ENCODE data around the gene ERN1. TPM values are rescaled to one million over a fixed set of nuclear protein-coding genes. Genes with fewer than 3 reads are reported as not detected.
A peak's percentile ranks its signal among the peaks of the same experiment; 100 is the strongest.

ERN1 gene
- total RNA-seq, 2 donors from 2014 or later, result 9.0 to 13.7 TPM

DNA sequence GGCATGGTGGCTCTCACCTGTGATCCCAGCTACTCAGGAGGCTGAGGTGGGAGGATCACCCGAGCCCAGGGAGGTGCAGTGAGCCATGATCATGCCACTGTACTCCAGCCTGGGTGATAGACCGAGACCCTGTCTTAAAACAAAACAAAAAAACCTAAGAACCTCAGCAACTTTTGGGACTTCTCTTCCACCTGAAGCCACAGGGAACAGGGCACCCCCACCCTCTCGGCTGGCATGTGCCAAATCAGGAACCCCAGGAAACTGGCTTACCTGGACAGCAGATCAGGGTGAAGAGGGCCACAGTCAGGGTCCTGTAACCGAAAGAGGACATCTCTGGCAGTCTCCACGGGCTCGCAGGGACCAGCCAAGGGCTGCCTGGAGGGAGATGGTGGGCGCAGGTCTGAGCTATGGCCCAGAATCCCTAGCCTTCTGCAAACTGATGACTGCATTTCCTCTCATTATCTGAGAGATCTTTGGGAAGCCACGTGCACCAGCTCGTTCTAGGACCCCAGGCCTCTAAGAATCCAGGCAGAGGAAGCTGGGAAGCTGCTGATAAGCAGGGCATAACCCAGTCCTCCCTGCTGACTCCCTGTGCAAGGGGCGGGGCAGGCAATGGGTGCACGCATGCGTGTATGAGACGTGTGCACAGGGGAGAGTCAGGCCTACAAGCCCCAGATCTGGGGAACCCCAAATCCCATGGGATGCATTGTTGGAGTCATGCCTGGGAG is 123.4 kb downstream of the ERN1 start:
- no peaks in the 10 kb centered on the region for H3K36me3 ChIP-seq (ENCODE audit: control insufficient read depth, insufficient read depth, low read length)
- H3K9ac ChIP-seq (ENCODE audit: extremely low read depth, low read length, poor library complexity, severe bottlenecking), result no peak overlapping the region
- H3K4me3 ChIP-seq (ENCODE audit: low read length), result no peak overlapping the region
- H3K9me3 ChIP-seq (ENCODE audit: control insufficient read depth, low read length), result no peaks in the 10 kb centered on the region
- no peak overlapping the region for H3K27ac ChIP-seq (ENCODE audit: low read depth, low read length)
- Mint-ChIP-seq H3K27ac (no peak overlapping the region), H3K4me3 (no peak overlapping the region), H3K36me3 (ENCODE audit: low read depth) (no peaks in the 10 kb centered on the region), H3K4me1 (no peaks in the 10 kb centered on the region), H3K9me3 (no peaks in the 10 kb centered on the region), H3K27me3 (ENCODE audit: insufficient read depth) (peaks cover 2% of the 10 kb centered on the region)
- no peak for TF ChIP-seq CTCF (conservative IDR thresholded peaks at IDR 0.05)
- H3K4me1 ChIP-seq (ENCODE audit: control insufficient read depth, insufficient read depth, low read length), result no peaks in the 10 kb centered on the region
- WGBS, 2 experiments (ENCODE audit: insufficient coverage in 1 of 2, insufficient read length in 1 of 2), result 90 to 96% methylated on average over 6 to 13 of the region's 13 CpGs
- peak; percentile 35 for DNase-seq
- no peaks in the 10 kb centered on the region for H3K27me3 ChIP-seq (ENCODE audit: control insufficient read depth, insufficient read depth, low read length, poor library complexity, severe bottlenecking)

GRCh38 chr17:64005734-64006167 is 124.2 kb downstream of the ERN1 start:
- no peak for TF ChIP-seq CTCF (conservative IDR thresholded peaks at IDR 0.05)
- no peak overlapping the region for H3K4me3 Mint-ChIP-seq
- no peaks in the 10 kb centered on the region for H3K4me1 Mint-ChIP-seq
- no peaks in the 10 kb centered on the region for H3K36me3 Mint-ChIP-seq (ENCODE audit: low read depth)
- 65 to 75% methylated on average over 6 of the region's 6 CpGs for WGBS, 2 experiments (ENCODE audit: insufficient coverage in 1 of 2, insufficient read length in 1 of 2)
- H3K27ac Mint-ChIP-seq, result no peak overlapping the region
- Histone ChIP-seq H3K9me3 (ENCODE audit: control insufficient read depth, low read length) (no peaks in the 10 kb centered on the region), H3K4me1 (ENCODE audit: control insufficient read depth, insufficient read depth, low read length) (no peaks in the 10 kb centered on the region), H3K27me3 (ENCODE audit: control insufficient read depth, insufficient read depth, low read length, poor library complexity, severe bottlenecking) (no peaks in the 10 kb centered on the region), H3K36me3 (ENCODE audit: control insufficient read depth, insufficient read depth, low read length) (no peaks in the 10 kb centered on the region), H3K27ac (ENCODE audit: low read depth, low read length) (no peak overlapping the region), H3K9ac (ENCODE audit: extremely low read depth, low read length, poor library complexity, severe bottlenecking) (no peak overlapping the region), H3K4me3 (ENCODE audit: low read length) (no peak overlapping the region)
- H3K27me3 Mint-ChIP-seq (ENCODE audit: insufficient read depth), result peaks cover 2% of the 10 kb centered on the region
- DNase-seq, result peak; percentile 54
- no peaks in the 10 kb centered on the region for H3K9me3 Mint-ChIP-seq

DNA sequence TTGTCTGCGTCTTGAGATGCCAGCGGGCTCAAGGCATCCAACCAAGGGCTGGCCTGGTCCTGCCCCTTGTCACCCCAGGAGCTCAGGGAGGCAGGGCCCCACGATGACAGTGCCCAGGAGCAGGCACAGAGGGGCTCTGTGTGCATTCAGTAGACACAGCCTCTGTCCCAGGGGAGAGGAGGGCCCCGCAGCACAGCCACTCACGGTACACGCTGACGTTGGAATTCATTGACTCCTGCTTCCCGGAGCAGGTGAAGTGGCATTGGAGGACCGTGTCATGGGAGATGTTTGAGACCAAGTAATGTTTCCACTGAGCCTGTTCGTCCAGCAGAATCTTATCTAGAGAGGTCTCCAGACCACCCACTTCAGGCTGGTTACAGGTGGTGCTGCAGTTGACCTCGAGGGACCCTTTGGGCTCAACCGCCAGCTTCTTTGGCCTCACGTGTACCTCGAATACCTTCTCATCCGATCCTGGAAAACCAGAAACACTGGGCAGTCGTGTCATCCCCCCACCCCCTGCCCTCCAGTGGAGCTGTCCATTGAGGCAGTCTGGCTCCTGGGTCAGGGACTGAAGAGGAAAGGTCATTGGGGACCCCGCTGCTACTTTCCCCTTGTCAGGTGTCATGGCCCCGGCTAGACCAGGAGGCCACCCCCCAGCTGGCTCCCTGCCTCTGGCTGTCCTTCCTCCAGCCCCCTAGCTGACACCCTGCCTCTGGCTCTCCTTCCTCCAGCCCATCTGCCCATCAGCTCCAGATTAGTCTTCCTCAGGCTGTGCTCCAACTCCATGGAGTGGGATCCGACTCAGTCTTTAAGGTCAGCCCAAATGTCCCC is 124.8 kb downstream of the ERN1 start:
- no peak overlapping the region for H3K27ac ChIP-seq (ENCODE audit: low read depth, low read length)
- no peaks in the 10 kb centered on the region for H3K27me3 ChIP-seq (ENCODE audit: control insufficient read depth, insufficient read depth, low read length, poor library complexity, severe bottlenecking)
- no peaks in the 10 kb centered on the region for H3K9me3 ChIP-seq (ENCODE audit: control insufficient read depth, low read length)
- Mint-ChIP-seq H3K27ac (no peak overlapping the region), H3K27me3 (ENCODE audit: insufficient read depth) (peaks cover 2% of the 10 kb centered on the region), H3K36me3 (ENCODE audit: low read depth) (no peaks in the 10 kb centered on the region), H3K4me1 (no peaks in the 10 kb centered on the region), H3K4me3 (no peak overlapping the region), H3K9me3 (no peaks in the 10 kb centered on the region)
- H3K36me3 ChIP-seq (ENCODE audit: control insufficient read depth, insufficient read depth, low read length), result no peaks in the 10 kb centered on the region
- H3K9ac ChIP-seq (ENCODE audit: extremely low read depth, low read length, poor library complexity, severe bottlenecking), result no peak overlapping the region
- DNase-seq, result peak; percentile 46
- H3K4me3 ChIP-seq (ENCODE audit: low read length), result no peak overlapping the region
- no peaks in the 10 kb centered on the region for H3K4me1 ChIP-seq (ENCODE audit: control insufficient read depth, insufficient read depth, low read length)
- WGBS, 2 experiments (ENCODE audit: insufficient coverage in 1 of 2, insufficient read length in 1 of 2), result 88 to 96% methylated on average over 14 to 19 of the region's 19 CpGs
- TF ChIP-seq CTCF (conservative IDR thresholded peaks at IDR 0.05), result no peak
